OCI-LY3 (cell line): ENCODE measurements around the gene NRXN3.

ENCODE experiments used
- H2AFZ ChIP-seq: fragments of 200-600, 300-600 bp; shearing (Covaris generic); 2 replicates; pipeline ENCODE4 v1.6.0; 2014; ENCODE audit warnings: antibody characterized with exemption, low read depth, low read length
- H3K27ac ChIP-seq: fragments of 200-600, 300-600 bp; sonication (generic); 2 replicates; pipeline ENCODE4 v1.5.1; 2014; ENCODE audit warnings: mild to moderate bottlenecking, low read length, moderate library complexity, mixed read lengths
- H3K27me3 ChIP-seq: fragments of 200-600, 300-600 bp; sonication (generic); 2 replicates; pipeline ENCODE4 v1.6.1; 2014; ENCODE audit warnings: low read depth, low read length, mixed read lengths
- H3K36me3 ChIP-seq: fragments of 200-600, 300-600 bp; sonication (generic); replicated peaks from 2 replicates; pipeline ENCODE3; 2014; ENCODE audit warnings: low read depth, low read length, mixed read lengths
- H3K4me1 ChIP-seq: fragments of 300-600, 200-600 bp; sonication (generic); 2 replicates; pipeline ENCODE4 v1.6.1; 2014; ENCODE audit warnings: low read length, mixed read lengths
- H3K4me2 ChIP-seq: fragments of 200-600, 300-600 bp; sonication (generic); 2 replicates; pipeline ENCODE4 v1.6.1; 2014; ENCODE audit warnings: low read length, mixed read lengths
- H3K4me3 ChIP-seq: fragments of 300-600, 200-600 bp; sonication (generic); 2 replicates; pipeline ENCODE4 v1.5.1; 2014; ENCODE audit warnings: antibody characterized with exemption, mild to moderate bottlenecking, low read length, moderate library complexity
- H3K79me2 ChIP-seq: fragments of 300-600, 200-600 bp; shearing (Covaris generic); 2 replicates; pipeline ENCODE4 v1.6.1; 2014; ENCODE audit warnings: mild to moderate bottlenecking, low read length, mixed read lengths
- H3K9ac ChIP-seq: fragments of 300-600, 200-600 bp; shearing (Covaris generic); 2 replicates; pipeline ENCODE4 v1.6.0; 2014; ENCODE audit warnings: mild to moderate bottlenecking, low read length, moderate library complexity
- H3K9me3 ChIP-seq: fragments of 200-600, 300-600 bp; shearing (Covaris generic); 2 replicates; pipeline ENCODE4 v1.6.1; 2014; ENCODE audit warnings: low read length, mixed read lengths; ENCODE audit not compliant: insufficient read depth
- H4K20me1 ChIP-seq: fragments of 200-600, 300-600 bp; sonication (generic); 2 replicates; pipeline ENCODE4 v1.6.1; 2016; ENCODE audit warnings: low read length, mixed read lengths; ENCODE audit not compliant: insufficient read depth
- CTCF ChIP-seq: fragments of 200-600, 300-600 bp; sonication (generic); IDR thresholded peaks from 2 replicates; pipeline ENCODE4 v1.5.1; 2014; ENCODE audit warnings: antibody characterized with exemption, low read length, low read depth
- EZH2phosphoT487 ChIP-seq: fragments of 200-600 bp; shearing (Covaris generic); IDR thresholded peaks from 2 replicates; pipeline ENCODE4 v1.6.1; 2018; ENCODE audit warnings: antibody characterized with exemption, mixed run types, low read depth

Gene NRXN3

GRCh38 chr14:78959674-78960264 lies 789.6 kb downstream of the NRXN3 start:
- H3K79me2 ChIP-seq: no peaks in the 10 kb centered on the region
- TF ChIP-seq CTCF (peak; percentile 89), EZH2phosphoT487 (no peak)
- H4K20me1 ChIP-seq: no peaks in the 10 kb centered on the region
- no peaks in the 10 kb centered on the region for H3K4me1 ChIP-seq
- H3K9ac ChIP-seq: no peak overlapping the region
- H3K9me3 ChIP-seq: no peaks in the 10 kb centered on the region
- H3K4me2 ChIP-seq: peak overlapping the region; percentile 44
- peaks cover 13% of the 10 kb centered on the region; the same call in 1 of the 2 replicates for H3K27me3 ChIP-seq
- H3K4me3 ChIP-seq: peak overlapping the region; percentile 34; the same call in 1 of the 2 replicates
- H3K27ac ChIP-seq: no peak overlapping the region
- H3K36me3 ChIP-seq: no peaks in the 10 kb centered on the region
- peak overlapping the region; percentile 60 for H2AFZ ChIP-seq

- H3K4me2 ChIP-seq: no peak overlapping the region
- H3K79me2 ChIP-seq: no peaks in the 10 kb centered on the region
- no peaks in the 10 kb centered on the region for H3K36me3 ChIP-seq
- no peaks in the 10 kb centered on the region for H4K20me1 ChIP-seq
- H3K9ac ChIP-seq: no peak overlapping the region
- H2AFZ ChIP-seq: no peak overlapping the region
- no peak overlapping the region for H3K27ac ChIP-seq
- no peaks in the 10 kb centered on the region for H3K9me3 ChIP-seq
- H3K4me1 ChIP-seq: no peaks in the 10 kb centered on the region
- no peak for TF ChIP-seq CTCF
- TF ChIP-seq EZH2phosphoT487: no peak
- H3K4me3 ChIP-seq: no peak overlapping the region
- H3K27me3 ChIP-seq: peaks cover 16% of the 10 kb centered on the region
Measured at GRCh38 chr14:78967111-78967809, 797.1 kb downstream of the NRXN3 start.

- no peak overlapping the region for H3K4me3 ChIP-seq
- no peak overlapping the region for H3K9ac ChIP-seq
- no peaks in the 10 kb centered on the region for H4K20me1 ChIP-seq
- H2AFZ ChIP-seq: no peak overlapping the region
- no peaks in the 10 kb centered on the region for H3K4me1 ChIP-seq
- no peak overlapping the region for H3K27ac ChIP-seq
- no peaks in the 10 kb centered on the region for H3K36me3 ChIP-seq
- no peak overlapping the region for H3K4me2 ChIP-seq
- no peaks in the 10 kb centered on the region for H3K9me3 ChIP-seq
- peaks cover 16% of the 10 kb centered on the region for H3K27me3 ChIP-seq
- TF ChIP-seq CTCF (no peak), EZH2phosphoT487 (no peak)
- H3K79me2 ChIP-seq: no peaks in the 10 kb centered on the region
Measured at GRCh38 chr14:78968265-78968664, 798.1 kb downstream of the NRXN3 start.

GRCh38 chr14:78970677-78971076 lies 800.5 kb downstream of the NRXN3 start:
- Histone ChIP-seq H3K36me3 (no peaks in the 10 kb centered on the region), H3K9ac (no peak overlapping the region)
- TF ChIP-seq CTCF (no peak), EZH2phosphoT487 (no peak)

More at GRCh38 chr14:78970677-78971076, 800.5 kb downstream of the NRXN3 start:
- Histone ChIP-seq H3K27me3 (peaks cover 7% of the 10 kb centered on the region), H3K4me1 (no peaks in the 10 kb centered on the region), H3K4me3 (no peak overlapping the region), H2AFZ (no peak overlapping the region), H3K9me3 (no peaks in the 10 kb centered on the region), H3K4me2 (no peak overlapping the region), H3K79me2 (no peaks in the 10 kb centered on the region), H4K20me1 (no peaks in the 10 kb centered on the region), H3K27ac (no peak overlapping the region)
